GM12878 (cell line): ENCODE results near the gene DNAJB2. TPM values are rescaled to one million over a fixed set of nuclear protein-coding genes. Genes with fewer than 3 reads are reported as not detected.

Experiments used
- ATF7 ChIP-seq: fragments of 450-650 bp; IDR thresholded peaks from 2 replicates; pipeline ENCODE4 v1.6.1; 2016; ENCODE audit warnings: low read depth, mild to moderate bottlenecking
- CHD2 ChIP-seq: IDR thresholded peaks from 2 replicates; pipeline ENCODE4 v1.6.1; 2011; ENCODE audit warnings: low read depth, low read length, improper control_type of control experiment, borderline replicate concordance
- CHD4 ChIP-seq: fragments of 200-600 bp; sonication (generic); IDR thresholded peaks from 2 replicates; pipeline ENCODE4 v1.6.1; 2016; ENCODE audit warnings: mild to moderate bottlenecking
- EED ChIP-seq: sonication (generic); IDR thresholded peaks from 2 replicates; pipeline ENCODE4 v1.6.1; 2016; ENCODE audit warnings: antibody characterized with exemption, low read depth
- ESRRA ChIP-seq: IDR thresholded peaks from 2 replicates; pipeline ENCODE4 v1.6.1; 2012; ENCODE audit warnings: mild to moderate bottlenecking, low read length, improper control_type of control experiment
- FOXK2 ChIP-seq: fragments of 450-650 bp; IDR thresholded peaks from 2 replicates; pipeline ENCODE4 v1.6.1; 2017; ENCODE audit warnings: mild to moderate bottlenecking, moderate library complexity
- GABPA ChIP-seq: IDR thresholded peaks from 2 replicates; pipeline ENCODE4 v1.6.1; 2014; ENCODE audit warnings: antibody characterized with exemption, low read depth, mild to moderate bottlenecking, inconsistent platforms
- GATAD2B ChIP-seq: fragments of 450-650 bp; conservative IDR thresholded peaks from 2 replicates; pipeline ENCODE4 v1.6.1; 2017; ENCODE audit warnings: low read depth, mild to moderate bottlenecking, moderate library complexity
- HSF1 ChIP-seq: fragments of 150-350 bp; IDR thresholded peaks from 2 replicates; pipeline ENCODE4 v1.6.1; 2014; ENCODE audit warnings: mild to moderate bottlenecking, low read depth, low read length
- KDM1A ChIP-seq: fragments of 200-600 bp; sonication (generic); IDR thresholded peaks from 2 replicates; pipeline ENCODE4 v1.6.1; 2016; ENCODE audit warnings: borderline replicate concordance
- MYB ChIP-seq: fragments of 150-350 bp; IDR thresholded peaks from 2 replicates; pipeline ENCODE4 v1.6.1; 2014; ENCODE audit warnings: mild to moderate bottlenecking, low read depth, low read length, borderline replicate concordance
- NFIC ChIP-seq: IDR thresholded peaks from 2 replicates; pipeline ENCODE4 v1.6.1; 2012; ENCODE audit warnings: low read depth, mild to moderate bottlenecking, inconsistent platforms, low read length, moderate library complexity
- NFYA ChIP-seq: IDR thresholded peaks from 2 replicates; pipeline ENCODE4 v1.6.1; 2011; ENCODE audit warnings: low read depth, mild to moderate bottlenecking, low read length, improper control_type of control experiment, borderline replicate concordance
- NKRF ChIP-seq: fragments of 450-650 bp; conservative IDR thresholded peaks from 2 replicates; pipeline ENCODE4 v1.6.1; 2017; ENCODE audit warnings: mild to moderate bottlenecking, moderate library complexity
- PAX8 ChIP-seq: fragments of 450-650 bp; IDR thresholded peaks from 2 replicates; pipeline ENCODE4 v1.6.1; 2017; ENCODE audit warnings: mild to moderate bottlenecking, moderate library complexity
- RAD21 ChIP-seq: IDR thresholded peaks from 2 replicates; pipeline ENCODE4 v1.6.1; 2011; ENCODE audit warnings: mild to moderate bottlenecking, low read depth, low read length, moderate library complexity; ENCODE audit not compliant: insufficient read depth
- RUNX3 ChIP-seq: IDR thresholded peaks from 2 replicates; pipeline ENCODE4 v1.6.1; 2012; ENCODE audit warnings: low read length, inconsistent platforms
- STAT1 ChIP-seq: fragments of 450-650 bp; conservative IDR thresholded peaks from 2 replicates; pipeline ENCODE4 v1.6.1; 2014; ENCODE audit warnings: antibody characterized with exemption, mild to moderate bottlenecking
- TBL1XR1 ChIP-seq: IDR thresholded peaks from 2 replicates; pipeline ENCODE4 v1.6.1; 2012; ENCODE audit warnings: low read depth, low read length, improper control_type of control experiment
- YY1 ChIP-seq: IDR thresholded peaks from 2 replicates; pipeline ENCODE4 v1.6.1; 2011; ENCODE audit warnings: low read depth, mild to moderate bottlenecking, low read length
- ZBTB33 ChIP-seq: fragments of 450-650 bp; IDR thresholded peaks from 2 replicates; pipeline ENCODE4 v1.6.1; 2017; ENCODE audit warnings: mild to moderate bottlenecking
- ZNF207 ChIP-seq: fragments of 450-650 bp; IDR thresholded peaks from 2 replicates; pipeline ENCODE4 v1.6.1; 2014; ENCODE audit warnings: antibody characterized with exemption, mild to moderate bottlenecking, borderline replicate concordance
- ZZZ3 ChIP-seq: IDR thresholded peaks from 2 replicates; pipeline ENCODE4 v1.6.1; 2011; ENCODE audit warnings: low read depth; ENCODE audit not compliant: control insufficient read depth, insufficient read length
- polyA plus RNA-seq, 11 experiments: library from polyadenylated mRNA; depleted of rRNA in 4 of 11; unstranded in 6 of 11; stranded (reverse) in 5 of 11; fragments of >200 nt; fragmentation: Nextera tagmentation in 4 of 11; fragmentation: Illumina TruSeq in 1 of 11; extraction: Ambion mirVana in 4 of 11; extraction: Trizol in 1 of 11; gene quantifications; 1 replicate in 1 of 11; 2 replicates in 10 of 11; pipeline versions ENCODE4 v1.2.1 to v1.2.3, GENCODE V29; 2011 to 2016; ENCODE audit warnings: inconsistent platforms in 2 of 11, missing spikeins in 2 of 11, low read depth in 1 of 11
- total RNA-seq, 4 experiments: library from RNA; depleted of rRNA in 3 of 4; stranded (reverse); fragments of >200 nt in 3 of 4; fragmentation: Illumina TruSeq in 1 of 4; extraction: Trizol in 1 of 4; gene quantifications; 2 replicates each; pipeline versions ENCODE4 v1.2.1 to v1.2.3, GENCODE V29; 2013 to 2021

DNAJB2 gene
- total and polyA plus RNA-seq, 10 of the 15 experiments (the other 5 are each of a cell fraction or from before 2014, with no cell fraction given): 0.26 to 36.5 (median 12.5) TPM

- no peak for TF ChIP-seq MYB
- TF ChIP-seq GATAD2B: peak; percentile 73
- TF ChIP-seq KDM1A: no peak
- no peak for TF ChIP-seq ESRRA
- TF ChIP-seq STAT1: no peak
- TF ChIP-seq RAD21: no peak
- TF ChIP-seq CHD2: peak; percentile 54; the same call in 1 of the 2 replicates
- no peak for TF ChIP-seq ZBTB33
- TF ChIP-seq TBL1XR1: 0 out of 2 replicates have a peak, but pooled peaks have one; percentile 17
- TF ChIP-seq NKRF: peak; percentile 94
- TF ChIP-seq ZZZ3: no peak
- TF ChIP-seq NFYA: no peak
- TF ChIP-seq YY1: peak; percentile 39; the same call in 1 of the 2 replicates
- no peak for TF ChIP-seq FOXK2
- peak; percentile 81 for TF ChIP-seq ATF7
- peak; percentile 87 for TF ChIP-seq GABPA
- no peak for TF ChIP-seq NFIC
- no peak for TF ChIP-seq CHD4
- no peak for TF ChIP-seq ZNF207
- no peak for TF ChIP-seq EED
- TF ChIP-seq RUNX3: peak; percentile 75
- TF ChIP-seq HSF1: no peak
- no peak for TF ChIP-seq PAX8
Measured at GRCh38 chr2:219245148-219245898, 33.8 kb upstream of the DNAJB2 start, which contains the start of the genes GLB1L and STK16 (continued).
